OCI-LY7 (cell line): Measurements from ENCODE around the gene DEFB116. TPM values are rescaled to one million over a fixed set of nuclear protein-coding genes. Genes with fewer than 3 reads are reported as not detected.

Experiments used
- BruUV-seq: library from RNA; stranded (reverse); fragments of 400-500 nt; replicated peaks from 2 replicates; lab custom pipeline; 2021; lab: Mats Ljungman, UMichigan
- CTCF ChIA-PET: fragments of 300-600 bp; sonication (Branson Sonifier 250); formaldehyde crosslinking; loops from one replicate; lab custom pipeline; 2022; ENCODE audit warnings: antibody characterized with exemption; ENCODE audit not compliant: unreplicated experiment; lab: Charles Lee
- POLR2A ChIA-PET: fragments of 300-600 bp; sonication (Branson Sonifier 250); formaldehyde crosslinking; loops from one replicate; lab custom pipeline; 2022; ENCODE audit warnings: antibody characterized with exemption; lab: Charles Lee
- DNase-seq: peaks from one replicate; pipeline ENCODE4 v3.0.0-alpha.2; 2015; ENCODE audit warnings: low spot score
- H2AFZ ChIP-seq: fragments of 200-600 bp; sonication (generic), shearing (Covaris generic); 2 replicates; pipeline ENCODE4 v1.6.1; 2014; ENCODE audit warnings: mild to moderate bottlenecking, antibody characterized with exemption, low read length, moderate library complexity
- H3K27ac ChIP-seq: fragments of 200-600 bp; sonication (generic); 2 replicates; pipeline ENCODE4 v1.5.1; 2014; ENCODE audit warnings: mixed run types, low read depth, mild to moderate bottlenecking, moderate library complexity, low read length, inconsistent platforms; ENCODE audit not compliant: poor library complexity, severe bottlenecking
- H3K36me3 ChIP-seq: fragments of 200-600 bp; sonication (generic); 2 replicates; pipeline ENCODE4 v1.6.1; 2014; ENCODE audit warnings: mild to moderate bottlenecking, antibody characterized with exemption, low read length, moderate library complexity, mixed read lengths; ENCODE audit not compliant: insufficient read depth
- H3K4me1 ChIP-seq: fragments of 200-600 bp; sonication (generic); 2 replicates; pipeline ENCODE4 v1.5.1; 2014; ENCODE audit warnings: mild to moderate bottlenecking, low read length; ENCODE audit not compliant: insufficient read depth, poor library complexity, severe bottlenecking
- H3K4me2 ChIP-seq: fragments of 200-600 bp; sonication (generic); 2 replicates; pipeline ENCODE4 v1.6.1; 2014; ENCODE audit warnings: mild to moderate bottlenecking, low read length
- H3K4me3 ChIP-seq: fragments of 200-600 bp; sonication (generic); 2 replicates; pipeline ENCODE4 v1.5.1; 2014; ENCODE audit warnings: mild to moderate bottlenecking, low read depth, low read length; ENCODE audit not compliant: poor library complexity, severe bottlenecking
- H3K79me2 ChIP-seq: fragments of 200-600 bp; sonication (generic); 2 replicates; pipeline ENCODE4 v1.6.1; 2016; ENCODE audit warnings: low read depth, mild to moderate bottlenecking, low read length, moderate library complexity, mixed read lengths; ENCODE audit not compliant: insufficient read depth
- H3K9me2 ChIP-seq: fragments of 200-600 bp; sonication (generic); 2 replicates; pipeline ENCODE4 v1.6.1; 2016; ENCODE audit warnings: mild to moderate bottlenecking, low read length, mixed read lengths; ENCODE audit not compliant: insufficient read depth
- H3K9me3 ChIP-seq: fragments of 200-600 bp; sonication (generic); 2 replicates; pipeline ENCODE4 v1.6.1; 2014; ENCODE audit warnings: mild to moderate bottlenecking, mixed run types, low read length, mixed read lengths
- H4K20me1 ChIP-seq: fragments of 200-600 bp; sonication (generic); 2 replicates; pipeline ENCODE4 v1.6.1; 2014; ENCODE audit warnings: mild to moderate bottlenecking, antibody characterized with exemption, low read length, moderate library complexity, mixed read lengths; ENCODE audit not compliant: insufficient read depth
- CTCF ChIP-seq: fragments of 200-600 bp; sonication (generic); conservative IDR thresholded peaks from 2 replicates; pipeline ENCODE4 v1.5.1; 2014; ENCODE audit warnings: mild to moderate bottlenecking, antibody characterized with exemption, low read length, moderate library complexity, mixed read lengths
- EZH2phosphoT487 ChIP-seq: fragments of 200-600 bp; sonication (generic); IDR thresholded peaks from 2 replicates; pipeline ENCODE4 v1.6.1; 2018; ENCODE audit warnings: low read depth, borderline replicate concordance, mild to moderate bottlenecking, mixed run types, antibody characterized with exemption, low read length, moderate library complexity, mixed read lengths
- intact Hi-C: fragments of 100-400 bp; cut with micrococcal nuclease; formaldehyde crosslinking; loops from one replicate; pipeline ENCODE4 v1.10.0; 2022; ENCODE audit not compliant: unreplicated experiment
- total RNA-seq, 2 experiments: library from RNA; depleted of rRNA in 1 of 2; stranded (reverse); fragments of >200 nt in 1 of 2; shearing (Covaris generic) in 1 of 2; gene quantifications; 2 replicates each; pipeline ENCODE4 v1.2.3, GENCODE V29; 2014 to 2022

Gene DEFB116
- total RNA-seq, 2 experiments from 2014 or later = not detected

GRCh38 chr20:31278178-31278577 lies 30.2 kb downstream of the DEFB116 start:
- POLR2A ChIA-PET = no interaction called here
- H3K27ac ChIP-seq = no peak overlapping the region
- H3K9me2 ChIP-seq = no peaks in the 10 kb centered on the region
- no peak overlapping the region for H2AFZ ChIP-seq
- no peak for TF ChIP-seq EZH2phosphoT487
- TF ChIP-seq CTCF = no peak
- CTCF ChIA-PET = no interaction called here
- no peaks in the 10 kb centered on the region for H3K9me3 ChIP-seq
- H3K4me1 ChIP-seq = no peaks in the 10 kb centered on the region
- H3K79me2 ChIP-seq = no peaks in the 10 kb centered on the region
- DNase-seq = no peak
- no peak overlapping the region for H3K4me2 ChIP-seq
- no peaks in the 10 kb centered on the region for H4K20me1 ChIP-seq
- no TSS peak for BruUV-seq
- no peak overlapping the region for H3K4me3 ChIP-seq
- intact Hi-C loops = no loop called here
- no peaks in the 10 kb centered on the region for H3K36me3 ChIP-seq

DNA sequence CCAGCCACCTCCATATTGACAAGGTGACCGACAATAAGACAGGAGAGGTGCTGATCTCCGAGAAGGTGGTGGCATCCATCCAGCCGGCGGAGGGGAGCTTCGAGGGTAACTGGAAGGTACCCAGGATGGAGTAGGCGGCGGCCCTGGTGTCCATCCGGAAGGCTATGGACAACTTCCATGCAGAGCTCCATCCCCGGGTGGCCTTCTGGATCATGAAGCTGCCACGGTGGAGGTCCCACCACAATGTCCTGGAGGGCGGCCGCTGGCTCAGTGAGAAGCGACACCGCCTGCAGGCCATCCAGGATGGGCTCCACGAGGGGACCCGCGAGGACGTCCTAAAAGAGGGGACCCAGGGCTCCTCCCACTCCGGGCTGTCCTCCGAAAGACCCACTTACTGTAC lies 33.9 kb downstream of the DEFB116 start:
- no peak overlapping the region for H2AFZ ChIP-seq
- no peaks in the 10 kb centered on the region for H3K4me1 ChIP-seq
- H3K4me2 ChIP-seq = no peak overlapping the region
- no TSS peak for BruUV-seq
- H3K79me2 ChIP-seq = no peaks in the 10 kb centered on the region
- H3K4me3 ChIP-seq = no peak overlapping the region
- TF ChIP-seq EZH2phosphoT487 (no peak), CTCF (no peak)
- no peaks in the 10 kb centered on the region for H3K36me3 ChIP-seq
- no peak for DNase-seq
- ChIA-PET CTCF (no interaction called here), POLR2A (no interaction called here)
- H3K27ac ChIP-seq = no peak overlapping the region
- H4K20me1 ChIP-seq = no peaks in the 10 kb centered on the region
- H3K9me2 ChIP-seq = no peaks in the 10 kb centered on the region
- 0 out of 2 replicates have a peak, but pooled peaks cover 6% of the 10 kb centered on the region for H3K9me3 ChIP-seq
- intact Hi-C loops = no loop called here

DNA sequence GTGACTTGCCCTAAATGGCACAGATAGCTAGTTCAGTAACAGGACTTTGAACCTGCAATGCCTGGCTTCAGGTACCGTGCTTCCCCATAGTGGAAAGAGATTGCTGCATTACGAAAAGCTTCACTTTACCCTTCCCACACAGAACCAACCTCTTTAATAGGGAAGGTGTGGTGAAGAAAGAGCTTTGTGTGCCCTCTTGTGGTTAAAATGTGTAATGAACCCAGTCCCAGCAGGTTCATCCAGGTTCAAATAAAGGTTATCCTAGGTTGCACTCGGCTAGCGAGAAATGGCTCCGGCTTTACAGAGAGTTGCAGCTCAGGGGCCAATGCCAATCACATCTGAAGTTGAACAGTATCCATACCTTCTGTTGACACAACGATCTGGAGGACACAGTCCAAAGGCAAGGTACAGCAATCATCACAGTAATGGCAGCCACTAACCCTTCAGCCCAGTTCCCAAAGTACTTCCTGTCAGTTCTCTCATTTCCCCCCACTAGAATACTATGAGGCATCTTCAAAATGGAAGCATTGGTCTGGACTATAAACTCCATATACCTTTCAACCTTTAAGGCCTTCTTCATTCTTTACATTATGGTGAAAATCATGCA lies 48.0 kb downstream of the DEFB116 start:
- peak; percentile 34 for DNase-seq
- Histone ChIP-seq H3K36me3 (no peaks in the 10 kb centered on the region), H3K4me3 (no peak overlapping the region), H3K9me3 (no peaks in the 10 kb centered on the region), H3K27ac (no peak overlapping the region), H3K4me2 (no peak overlapping the region), H3K9me2 (no peaks in the 10 kb centered on the region), H3K4me1 (no peaks in the 10 kb centered on the region), H2AFZ (no peak overlapping the region), H3K79me2 (no peaks in the 10 kb centered on the region), H4K20me1 (no peaks in the 10 kb centered on the region)
- no TSS peak for BruUV-seq
- CTCF ChIA-PET = no interaction called here
- POLR2A ChIA-PET = interaction anchor here (0.6 kb wide), 1 partner anchor 1615 kb away, joined by 3 read pairs; no protein-coding TSS in a partner anchor
- intact Hi-C loops = no loop called here
- TF ChIP-seq EZH2phosphoT487 = no peak
- peak; percentile 83 for TF ChIP-seq CTCF
